Natural killer cell (primary cell): ENCODE data around the gene GTF2E1. TPM values are rescaled to one million over a fixed set of nuclear protein-coding genes. Genes with fewer than 3 reads are reported as not detected.

ENCODE experiments used
- ATAC-seq, 3 donors: fragments of 150-1000 bp in 2 of 3; fragments of 200-7000 bp in 1 of 3; cut with Tn5 transposase; 1 replicate in 1 of 3; 2 replicates in 2 of 3; pipeline ENCODE4 v1.10.0; 2021; ENCODE audit warnings: mild to moderate bottlenecking in 2 of 3, moderate library complexity in 2 of 3
- DNase-seq, 2 donors: peaks; one replicate each; pipeline versions ENCODE4 v3.0.0 to v3.0.0-alpha.2; 2013 to 2021; ENCODE audit warnings: mixed read lengths in 1 of 2
- H3K27ac ChIP-seq: one replicate; pipeline ENCODE4 v1.5.1; 2013; ENCODE audit warnings: mild to moderate bottlenecking, low read length
- H3K27me3 ChIP-seq: one replicate; pipeline ENCODE4 v1.6.1; 2013; ENCODE audit warnings: low read length; ENCODE audit not compliant: control insufficient read depth, insufficient read depth
- H3K36me3 ChIP-seq: one replicate; pipeline ENCODE4 v1.6.1; 2013; ENCODE audit warnings: low read length; ENCODE audit not compliant: control insufficient read depth, insufficient read depth
- H3K4me1 ChIP-seq: one replicate; pipeline ENCODE4 v1.6.1; 2013; ENCODE audit warnings: low read length; ENCODE audit not compliant: control insufficient read depth, insufficient read depth
- H3K4me3 ChIP-seq: one replicate; pipeline ENCODE4 v1.5.1; 2013; ENCODE audit warnings: low read length
- H3K9me3 ChIP-seq: one replicate; pipeline ENCODE4 v1.6.1; 2013; ENCODE audit warnings: low read length; ENCODE audit not compliant: control insufficient read depth, insufficient read depth
- H3K27ac Mint-ChIP-seq, 2 donors: one replicate each; pipeline ENCODE4 v1.8.0; 2022; ENCODE audit warnings: mild to moderate bottlenecking in 2 of 2, mixed read lengths in 2 of 2, moderate library complexity in 1 of 2
- H3K27me3 Mint-ChIP-seq, 2 donors: one replicate each; pipeline ENCODE4 v1.8.0; 2022; ENCODE audit warnings: low read depth in 2 of 2, mixed read lengths in 2 of 2
- H3K36me3 Mint-ChIP-seq: one replicate; pipeline ENCODE4 v1.8.0; 2022; ENCODE audit warnings: mixed read lengths
- H3K4me1 Mint-ChIP-seq, 2 donors: one replicate each; pipeline ENCODE4 v1.8.0; 2022; ENCODE audit warnings: mixed read lengths in 2 of 2
- H3K4me3 Mint-ChIP-seq: one replicate; pipeline ENCODE4 v1.8.0; 2022; ENCODE audit warnings: mild to moderate bottlenecking, moderate library complexity, mixed read lengths
- H3K9me3 Mint-ChIP-seq, 2 donors: one replicate each; pipeline ENCODE4 v1.8.0; 2022; ENCODE audit warnings: mixed read lengths in 2 of 2
- CTCF ChIP-seq: fragments of 200-600 bp; IDR thresholded peaks from one replicate; pipeline ENCODE4 v1.8.0; 2022; ENCODE audit warnings: antibody characterized with exemption
- WGBS: methylation state at CpG from one replicate; pipeline ENCODE4 v1.1.7; 2013; ENCODE audit warnings: missing lambda C conversion rate; ENCODE audit not compliant: insufficient coverage; 5-methylcytosine and 5-hydroxymethylcytosine counted together
- intact Hi-C: fragments of 100-400 bp; cut with micrococcal nuclease; formaldehyde crosslinking; loops from one replicate; pipeline ENCODE4 v1.14.2; 2022
- total RNA-seq, 4 donors: library from RNA; stranded (reverse); fragments of 120-200 nt in 1 of 4; gene quantifications; one replicate each; pipeline versions ENCODE4 v1.2.3 to v1.2.4, GENCODE V29; 2013 to 2022

Gene GTF2E1
- total RNA-seq, 3 donors from 2014 or later (not counting 1 experiment from before 2014, with no cell fraction given): 10.9 to 15.7 (median 12.7) TPM

GRCh38 chr3:120705884-120706582 lies 36.5 kb upstream of the GTF2E1 start:
- no peak for DNase-seq
- peaks cover 16% of the 10 kb centered on the region for H3K36me3 Mint-ChIP-seq
- no peak overlapping the region for H3K4me3 ChIP-seq
- H3K36me3 ChIP-seq: peaks cover 6% of the 10 kb centered on the region
- intact Hi-C loops: no loop called here
- H3K4me1 ChIP-seq: no peaks in the 10 kb centered on the region
- H3K27me3 ChIP-seq: no peaks in the 10 kb centered on the region
- no peak for ATAC-seq
- peaks cover 4 to 5% of the 10 kb centered on the region in 2 donors for H3K9me3 Mint-ChIP-seq
- H3K27me3 Mint-ChIP-seq: no peaks in the 10 kb centered on the region
- peak overlapping the region in 1 of 2 donors; percentile 26 for H3K27ac Mint-ChIP-seq
- no peak overlapping the region for H3K4me3 Mint-ChIP-seq
- TF ChIP-seq CTCF: no peak
- no peaks in the 10 kb centered on the region for H3K4me1 Mint-ChIP-seq
- H3K27ac ChIP-seq: no peak overlapping the region
- 93% methylated on average over 5 of the region's 5 CpGs for WGBS
- H3K9me3 ChIP-seq: peaks cover 4% of the 10 kb centered on the region

GRCh38 chr3:120706950-120707349 lies 35.6 kb upstream of the GTF2E1 start:
- no peak overlapping the region for H3K27ac ChIP-seq
- no peak for TF ChIP-seq CTCF
- Mint-ChIP-seq H3K27ac (no peak overlapping the region), H3K9me3 (peaks cover 4 to 5% of the 10 kb centered on the region in 2 donors), H3K27me3 (no peaks in the 10 kb centered on the region), H3K4me3 (no peak overlapping the region), H3K36me3 (peaks cover 16% of the 10 kb centered on the region), H3K4me1 (no peaks in the 10 kb centered on the region)
- H3K36me3 ChIP-seq: peaks cover 6% of the 10 kb centered on the region
- no peak overlapping the region for H3K4me3 ChIP-seq
- no peaks in the 10 kb centered on the region for H3K27me3 ChIP-seq
- DNase-seq (no peak), ATAC-seq (no peak)
- no peaks in the 10 kb centered on the region for H3K4me1 ChIP-seq
- H3K9me3 ChIP-seq: peaks cover 4% of the 10 kb centered on the region
- intact Hi-C loops: no loop called here

GRCh38 chr3:120708408-120708807 lies 34.1 kb upstream of the GTF2E1 start:
- no peak overlapping the region for H3K27ac Mint-ChIP-seq
- intact Hi-C loops: no loop called here
- no peaks in the 10 kb centered on the region for H3K27me3 ChIP-seq
- TF ChIP-seq CTCF: no peak
- H3K4me1 Mint-ChIP-seq: no peaks in the 10 kb centered on the region
- H3K9me3 ChIP-seq: no peaks in the 10 kb centered on the region
- no peak overlapping the region for H3K27ac ChIP-seq
- H3K4me3 Mint-ChIP-seq: no peak overlapping the region
- H3K9me3 Mint-ChIP-seq: peaks cover 1 to 3% of the 10 kb centered on the region in 2 donors
- no peak overlapping the region for H3K4me3 ChIP-seq
- DNase-seq (no peak), ATAC-seq (no peak)
- peaks cover 10% of the 10 kb centered on the region for H3K36me3 Mint-ChIP-seq
- peaks cover 6% of the 10 kb centered on the region for H3K36me3 ChIP-seq
- no peaks in the 10 kb centered on the region for H3K27me3 Mint-ChIP-seq
- H3K4me1 ChIP-seq: no peaks in the 10 kb centered on the region

- H3K9me3 Mint-ChIP-seq: no peaks in the 10 kb centered on the region
- ATAC-seq (no peak), DNase-seq (no peak)
- Histone ChIP-seq H3K36me3 (peaks cover 3% of the 10 kb centered on the region), H3K9me3 (no peaks in the 10 kb centered on the region), H3K27ac (no peak overlapping the region), H3K27me3 (no peaks in the 10 kb centered on the region), H3K4me1 (no peaks in the 10 kb centered on the region), H3K4me3 (no peak overlapping the region)
- TF ChIP-seq CTCF: no peak
- H3K4me3 Mint-ChIP-seq: no peak overlapping the region
- no peaks in the 10 kb centered on the region for H3K36me3 Mint-ChIP-seq
- no peak overlapping the region for H3K27ac Mint-ChIP-seq
- intact Hi-C loops: no loop called here
- no peaks in the 10 kb centered on the region for H3K27me3 Mint-ChIP-seq
- WGBS: 96% methylated on average over 1 of the region's 1 CpG
- H3K4me1 Mint-ChIP-seq: no peaks in the 10 kb centered on the region
These were observed 32.2 kb upstream of the GTF2E1 start for GRCh38 chr3:120710369-120710768.
